ENCODE data around the gene PPIF.

GRCh38 chr10:79340646-79341244 lies 6.5 kb upstream of the PPIF start:
- no peak for TF ChIP-seq CTCF (conservative IDR thresholded peaks at IDR 0.05)
- TF ChIP-seq EZH2 (IDR thresholded peaks at IDR 0.05; ENCODE audit: low read depth) = no peak
